ENCODE results near the gene GHDC.
A peak's percentile ranks its signal among the peaks of the same experiment; 100 is the strongest.
"Not testable (repeated sequence)": the region's sequence is repeated elsewhere in the genome, so short reads cannot be mapped to it uniquely, and the experiment has no call there.

GHDC gene, protein sequence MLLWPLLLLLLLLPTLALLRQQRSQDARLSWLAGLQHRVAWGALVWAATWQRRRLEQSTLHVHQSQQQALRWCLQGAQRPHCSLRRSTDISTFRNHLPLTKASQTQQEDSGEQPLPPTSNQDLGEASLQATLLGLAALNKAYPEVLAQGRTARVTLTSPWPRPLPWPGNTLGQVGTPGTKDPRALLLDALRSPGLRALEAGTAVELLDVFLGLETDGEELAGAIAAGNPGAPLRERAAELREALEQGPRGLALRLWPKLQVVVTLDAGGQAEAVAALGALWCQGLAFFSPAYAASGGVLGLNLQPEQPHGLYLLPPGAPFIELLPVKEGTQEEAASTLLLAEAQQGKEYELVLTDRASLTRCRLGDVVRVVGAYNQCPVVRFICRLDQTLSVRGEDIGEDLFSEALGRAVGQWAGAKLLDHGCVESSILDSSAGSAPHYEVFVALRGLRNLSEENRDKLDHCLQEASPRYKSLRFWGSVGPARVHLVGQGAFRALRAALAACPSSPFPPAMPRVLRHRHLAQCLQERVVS

GRCh38 chr17:42193969-42194899 lies at the start of gene GHDC:
TSS of gene GHDC (minus strand) at chr17:42194494. CDS start at chr17:42193581, 913 bp downstream.
- DNase-seq: peak; percentile 89

- no peak for DNase-seq
These were observed 49.2 kb upstream of the GHDC start for GRCh38 chr17:42243493-42243982.

- no peak for DNase-seq
These were observed 47.6 kb upstream of the GHDC start for GRCh38 chr17:42241871-42242270.

- DNase-seq: not testable (repeated sequence)
These were observed 46.6 kb upstream of the GHDC start for GRCh38 chr17:42240863-42241262.

- no peak for DNase-seq
These were observed 45.9 kb upstream of the GHDC start for GRCh38 chr17:42240201-42240600.

DNA sequence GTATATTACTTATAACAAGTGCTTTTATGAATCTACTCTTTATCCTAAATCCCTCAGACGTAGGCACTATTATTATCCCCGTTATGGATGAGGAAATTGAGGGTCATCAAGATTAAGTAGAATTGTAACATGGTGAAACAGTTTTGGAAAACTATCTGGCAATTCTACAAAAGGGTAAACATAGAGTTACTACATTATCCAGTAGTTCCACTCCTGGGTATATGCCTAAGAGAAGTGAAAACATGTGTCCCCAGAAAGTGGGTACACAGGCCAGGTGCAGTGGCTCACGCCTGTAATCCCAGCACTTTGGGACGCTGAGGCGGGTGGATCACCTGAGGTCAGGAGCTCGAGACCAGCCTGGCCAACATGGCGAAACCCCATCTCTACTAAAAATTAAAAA lies 45.3 kb upstream of the GHDC start:
- DNase-seq: not testable (repeated sequence)

- DNase-seq: no peak
These were observed 42.5 kb upstream of the GHDC start for GRCh38 chr17:42236760-42237159.

GRCh38 chr17:42233994-42234393 lies 39.7 kb upstream of the GHDC start:
- DNase-seq: no peak

GRCh38 chr17:42233156-42233555 lies 38.9 kb upstream of the GHDC start:
- no peak for DNase-seq

- DNase-seq: peak; percentile 76
These were observed 35.9 kb upstream of the GHDC start for GRCh38 chr17:42230225-42230624.

DNA sequence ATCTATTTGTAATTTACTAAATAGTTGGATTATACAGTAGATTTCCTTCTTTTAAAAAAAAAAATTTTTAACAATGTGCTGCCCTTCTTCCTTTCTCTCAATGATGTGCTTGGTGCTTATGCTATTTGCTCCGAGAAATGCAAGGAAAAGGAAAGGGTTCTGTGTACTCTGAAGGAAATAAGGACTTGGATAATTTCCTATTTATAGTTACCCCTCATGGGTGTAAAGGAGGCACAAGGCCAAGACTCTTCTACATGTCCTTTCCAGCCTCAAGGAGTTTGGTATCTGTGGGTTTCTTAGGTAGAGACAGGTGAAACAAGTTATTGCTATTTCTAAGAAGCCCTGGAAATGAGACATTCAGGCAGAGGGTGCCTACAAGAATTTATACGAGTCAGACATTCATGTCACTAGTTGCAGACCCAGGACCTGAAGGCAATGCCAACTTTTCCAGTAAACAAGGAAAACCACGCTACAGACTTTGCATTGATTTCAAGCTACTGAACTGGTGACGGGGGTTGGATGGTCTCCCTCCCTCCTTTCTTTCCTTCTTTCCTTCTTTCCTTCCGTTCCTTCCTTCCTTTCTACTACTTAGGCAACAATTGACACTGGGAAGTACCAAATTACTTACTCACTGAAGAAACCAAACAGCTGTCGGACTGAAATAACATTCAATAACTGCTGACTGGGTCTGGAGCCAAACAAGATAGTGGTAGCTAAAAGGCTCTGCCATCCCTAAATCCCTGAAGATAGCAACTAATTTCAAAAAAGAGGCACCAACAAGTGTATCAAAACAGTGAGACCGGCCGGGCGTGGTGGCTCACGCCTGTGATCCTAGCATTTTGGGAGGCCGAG lies 33.8 kb upstream of the GHDC start:
- DNase-seq: no peak

GRCh38 chr17:42225646-42226045 lies 31.4 kb upstream of the GHDC start:
- DNase-seq: no peak

DNA sequence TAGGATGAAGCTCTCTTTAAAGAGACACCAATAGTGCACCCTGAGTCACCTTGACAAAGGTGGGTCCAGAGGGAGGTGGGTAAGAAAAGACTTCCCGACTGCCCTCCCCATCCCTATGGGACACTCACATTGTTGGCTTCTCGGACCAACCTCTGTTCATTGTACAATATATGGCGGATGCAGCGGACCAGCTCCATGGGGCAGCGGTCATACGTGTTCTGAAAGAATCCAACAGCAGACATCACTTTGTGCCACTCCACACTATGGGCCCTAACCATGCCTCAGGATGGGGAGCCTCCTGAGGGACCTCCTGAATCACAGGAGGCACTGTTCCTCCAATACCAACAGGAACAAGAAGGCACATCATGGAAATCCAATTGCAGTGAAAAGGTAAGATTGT lies 30.4 kb upstream of the GHDC start:
- no peak for DNase-seq

- DNase-seq: peak; percentile 59
These were observed 27.8 kb upstream of the GHDC start for GRCh38 chr17:42221886-42222745.

GRCh38 chr17:42219280-42219679 lies 25.0 kb upstream of the GHDC start:
- DNase-seq: not testable (repeated sequence)

- no peak for DNase-seq
These were observed 19.9 kb upstream of the GHDC start for GRCh38 chr17:42214156-42214555.

DNA sequence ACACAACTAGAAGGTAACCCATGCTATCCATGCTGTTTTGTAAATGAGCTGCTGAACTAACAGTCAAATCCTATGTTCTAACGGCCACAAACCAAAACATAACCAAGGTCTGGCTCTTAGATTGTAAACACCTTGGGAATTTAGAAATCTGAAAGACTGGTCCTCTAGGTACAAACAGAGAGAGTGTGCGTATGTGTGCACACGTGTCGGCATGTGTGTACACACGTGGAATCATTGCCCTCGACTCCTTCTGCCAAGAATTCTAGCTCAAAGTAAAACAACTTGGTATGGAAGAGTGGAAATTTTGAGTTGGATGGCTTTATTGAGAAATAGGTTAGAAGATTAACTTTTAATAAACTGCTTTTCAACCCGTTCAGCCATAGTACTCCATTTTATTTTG lies 18.1 kb upstream of the GHDC start:
- DNase-seq: no peak

DNA sequence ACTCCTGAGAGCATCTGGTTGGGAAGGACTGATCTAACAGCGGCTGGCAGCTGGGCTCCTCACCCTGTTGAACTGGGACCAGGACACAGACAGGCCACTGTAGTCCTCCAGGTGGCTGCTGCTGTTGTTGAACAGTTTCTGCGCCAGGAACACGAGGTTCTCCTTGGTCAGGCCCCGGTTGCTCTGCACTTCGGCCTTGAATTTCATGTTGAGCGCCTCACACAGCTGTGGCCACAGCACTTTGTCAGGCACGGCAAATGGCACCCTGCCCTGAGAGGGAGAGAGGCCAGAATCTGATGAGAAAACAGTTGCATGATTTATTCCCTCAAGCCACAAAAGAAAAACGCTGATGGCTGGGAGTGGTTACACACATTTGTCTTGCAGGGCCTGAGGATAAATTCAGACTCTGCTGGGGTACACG lies 17.6 kb upstream of the GHDC start:
- DNase-seq: not testable (repeated sequence)

GRCh38 chr17:42210046-42210445 lies 15.8 kb upstream of the GHDC start:
- DNase-seq: no peak

DNA sequence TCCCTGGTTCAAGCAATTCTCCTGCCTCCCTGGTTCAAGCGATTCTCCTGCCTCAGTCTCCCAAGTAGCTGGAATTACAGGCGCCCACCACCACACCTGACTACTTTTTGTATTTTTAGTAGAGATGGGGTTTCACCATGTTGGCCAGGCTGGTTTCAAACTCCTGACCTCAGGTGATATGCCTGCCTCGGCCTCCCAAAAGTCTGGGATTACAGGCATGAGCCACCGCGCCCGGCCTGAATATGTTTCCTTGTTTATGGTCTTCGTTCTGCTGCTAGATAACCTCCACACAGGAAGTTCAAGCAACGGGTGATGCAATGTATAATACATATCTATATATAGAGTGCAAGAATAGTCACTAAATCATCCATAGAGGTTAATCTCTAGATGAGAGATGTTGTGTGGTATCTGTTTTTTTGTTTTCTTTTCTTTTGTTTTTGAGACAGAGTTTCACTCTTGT lies 11.9 kb upstream of the GHDC start:
- DNase-seq: not testable (repeated sequence)

DNA sequence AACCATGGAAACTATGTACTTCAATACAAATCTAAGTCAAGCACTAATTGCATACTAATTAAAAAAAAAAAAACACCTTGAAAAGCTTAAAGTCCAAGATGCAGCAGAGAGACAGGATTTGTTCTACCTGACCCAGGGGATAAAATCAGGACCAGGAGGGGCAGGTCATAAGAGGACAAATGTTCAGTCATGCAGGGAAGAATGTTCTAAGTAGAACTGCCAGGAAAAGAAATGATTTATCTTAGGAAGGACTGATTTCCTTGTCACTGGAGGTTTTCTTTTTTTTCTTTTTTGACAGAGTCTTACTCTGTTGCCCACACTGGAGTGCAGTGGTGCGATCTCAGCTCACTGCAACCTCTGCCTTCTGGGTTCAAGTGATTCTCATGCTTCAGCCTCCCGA lies 9.1 kb upstream of the GHDC start:
- DNase-seq: no peak
